PC-3 (cell line): ENCODE measurements around the gene P2RY14. TPM values are rescaled to one million over a fixed set of nuclear protein-coding genes. Genes with fewer than 3 reads are reported as not detected.

Source experiments
- ATAC-seq: fragments of 200-7000 bp; cut with Tn5 transposase; 2 replicates; pipeline ENCODE4 v1.9.1; 2020; ENCODE audit warnings: mild to moderate bottlenecking, moderate library complexity
- BruUV-seq: library from RNA; stranded (reverse); fragments of 400-500 nt; replicated peaks from 2 replicates; lab custom pipeline; 2021; lab: Mats Ljungman, UMichigan
- CTCF ChIA-PET: fragments of 300-600 bp; sonication (Branson Sonifier 250); formaldehyde crosslinking; loops from one replicate; lab custom pipeline; 2022; ENCODE audit warnings: antibody characterized with exemption; lab: Charles Lee
- POLR2A ChIA-PET: fragments of 300-600 bp; sonication (Branson Sonifier 250); formaldehyde crosslinking; loops from one replicate; lab custom pipeline; 2022; ENCODE audit warnings: antibody characterized with exemption; ENCODE audit not compliant: unreplicated experiment; lab: Charles Lee
- DNase-seq: peaks from one replicate; pipeline ENCODE4 v3.0.0-alpha.2; 2015
- H2AFZ ChIP-seq: fragments of 300-600 bp; sonication (generic); 2 replicates; pipeline ENCODE4 v1.6.0; 2016; ENCODE audit warnings: antibody characterized with exemption, low read length
- H3F3A ChIP-seq: fragments of 300-600 bp; sonication (generic); one replicate; pipeline ENCODE4 v1.6.0; 2017; ENCODE audit warnings: antibody characterized with exemption, low read length, control low read depth, mild to moderate bottlenecking; ENCODE audit not compliant: unreplicated experiment
- H3K27ac ChIP-seq: fragments of 300-600 bp; sonication (generic); 2 replicates; pipeline ENCODE4 v1.5.1; 2016; ENCODE audit warnings: mild to moderate bottlenecking, low read length
- H3K27me3 ChIP-seq: fragments of 300-600 bp; sonication (generic); 2 replicates; pipeline ENCODE4 v1.6.1; 2016; ENCODE audit warnings: low read length, mixed read lengths
- H3K36me3 ChIP-seq: fragments of 300-600 bp; sonication (generic); 2 replicates; pipeline ENCODE4 v1.6.1; 2016; ENCODE audit warnings: low read depth, mixed run types, low read length, mixed read lengths
- H3K4me1 ChIP-seq: fragments of 300-600 bp; sonication (generic); 2 replicates; pipeline ENCODE4 v1.5.1; 2016; ENCODE audit warnings: low read length; ENCODE audit not compliant: insufficient read depth
- H3K4me2 ChIP-seq: fragments of 300-600 bp; sonication (generic); 2 replicates; pipeline ENCODE4 v1.6.0; 2016; ENCODE audit warnings: low read length
- H3K4me3 ChIP-seq: fragments of 300-600 bp; sonication (generic); 2 replicates; pipeline ENCODE4 v1.5.1; 2016; ENCODE audit warnings: mild to moderate bottlenecking, low read length, mixed read lengths
- H3K79me2 ChIP-seq: fragments of 300-600 bp; sonication (generic); 2 replicates; pipeline ENCODE4 v1.6.1; 2017; ENCODE audit warnings: low read length, mixed read lengths
- H3K9ac ChIP-seq: fragments of 300-600 bp; sonication (generic); 2 replicates; pipeline ENCODE4 v1.6.0; 2016; ENCODE audit warnings: mild to moderate bottlenecking, low read length
- H3K9me2 ChIP-seq: fragments of 300-600 bp; sonication (generic); replicated peaks from 2 replicates; pipeline ENCODE4 v1.6.1; 2016; ENCODE audit warnings: mixed run types, low read length, mixed read lengths
- H3K9me3 ChIP-seq: fragments of 300-600 bp; sonication (generic); 2 replicates; pipeline ENCODE4 v1.6.1; 2016; ENCODE audit warnings: low read length, mixed read lengths
- H4K20me1 ChIP-seq: fragments of 300-600 bp; sonication (generic); 2 replicates; pipeline ENCODE4 v1.6.1; 2016; ENCODE audit warnings: low read length, mixed read lengths
- CTCF ChIP-seq: fragments of 300-600 bp; sonication (generic); conservative IDR thresholded peaks from 2 replicates; pipeline ENCODE4 v1.5.1; 2017; ENCODE audit warnings: antibody characterized with exemption, low read depth, mild to moderate bottlenecking, low read length
- EZH2 ChIP-seq: fragments of 300-600 bp; sonication (generic); IDR thresholded peaks from one replicate; pipeline ENCODE4 v1.6.1; 2017; ENCODE audit warnings: antibody characterized with exemption, mild to moderate bottlenecking, low read length; ENCODE audit not compliant: unreplicated experiment
- EZH2phosphoT487 ChIP-seq: fragments of 300-600 bp; sonication (generic); IDR thresholded peaks from 2 replicates; pipeline ENCODE4 v1.6.1; 2018; ENCODE audit warnings: mild to moderate bottlenecking, antibody characterized with exemption, low read length, borderline replicate concordance
- intact Hi-C: fragments of 100-400 bp; cut with micrococcal nuclease; formaldehyde crosslinking; loops from 2 replicates; pipeline ENCODE4 v1.9.0; 2023
- total RNA-seq: library from RNA; depleted of rRNA; stranded (reverse); fragments of >200 nt; gene quantifications from 2 replicates; pipeline ENCODE4 v1.2.3, GENCODE V29; 2014

P2RY14 gene
- total RNA-seq, 1 experiment from 2014 or later, result not detected

- BruUV-seq, result no TSS peak
- POLR2A ChIA-PET, result no interaction called here
- CTCF ChIA-PET, result no interaction called here
- H3K4me1 ChIP-seq, result 0 out of 2 replicates have a peak, but pooled peaks cover 8% of the 10 kb centered on the region
- H3K79me2 ChIP-seq, result no peaks in the 10 kb centered on the region
- intact Hi-C loops, result no loop called here
- no peak overlapping the region for H3K4me3 ChIP-seq
- H3F3A ChIP-seq, result no peaks in the 10 kb centered on the region
- no peak overlapping the region for H3K27ac ChIP-seq
- no peak for ATAC-seq
- no peaks in the 10 kb centered on the region for H3K9me2 ChIP-seq
- no peaks in the 10 kb centered on the region for H3K9me3 ChIP-seq
- H3K4me2 ChIP-seq, result no peak overlapping the region
- no peak for DNase-seq
- TF ChIP-seq EZH2phosphoT487, result no peak
- TF ChIP-seq EZH2, result no peak
- TF ChIP-seq CTCF, result no peak
- no peaks in the 10 kb centered on the region for H3K36me3 ChIP-seq
- no peaks in the 10 kb centered on the region for H3K27me3 ChIP-seq
- H3K9ac ChIP-seq, result no peak overlapping the region
- no peaks in the 10 kb centered on the region for H4K20me1 ChIP-seq
- H2AFZ ChIP-seq, result no peak overlapping the region
Observed at GRCh38 chr3:151276687-151277042, 1.7 kb downstream of the P2RY14 start.

- Histone ChIP-seq H3K4me2 (no peak overlapping the region), H3K9me3 (no peaks in the 10 kb centered on the region), H3F3A (no peaks in the 10 kb centered on the region), H3K9ac (no peak overlapping the region), H3K9me2 (no peaks in the 10 kb centered on the region), H4K20me1 (no peaks in the 10 kb centered on the region), H2AFZ (no peak overlapping the region), H3K27ac (no peak overlapping the region), H3K4me3 (no peak overlapping the region), H3K4me1 (0 out of 2 replicates have a peak, but pooled peaks cover 8% of the 10 kb centered on the region), H3K27me3 (no peaks in the 10 kb centered on the region), H3K79me2 (no peaks in the 10 kb centered on the region), H3K36me3 (no peaks in the 10 kb centered on the region)
- DNase-seq (no peak), ATAC-seq (no peak)
- CTCF ChIA-PET, result no interaction called here
- POLR2A ChIA-PET, result no interaction called here
- intact Hi-C loops, result no loop called here
- TF ChIP-seq EZH2phosphoT487, result no peak
- TF ChIP-seq CTCF, result no peak
- TF ChIP-seq EZH2, result no peak
- no TSS peak for BruUV-seq
Observed at GRCh38 chr3:151276038-151276686, 2.2 kb downstream of the P2RY14 start.

- Histone ChIP-seq H3K4me3 (no peak overlapping the region), H3K27ac (no peak overlapping the region), H2AFZ (no peak overlapping the region), H3F3A (no peaks in the 10 kb centered on the region), H3K9me2 (no peaks in the 10 kb centered on the region), H3K36me3 (no peaks in the 10 kb centered on the region), H3K9ac (no peak overlapping the region), H3K79me2 (no peaks in the 10 kb centered on the region), H3K27me3 (no peaks in the 10 kb centered on the region), H4K20me1 (no peaks in the 10 kb centered on the region), H3K4me1 (0 out of 2 replicates have a peak, but pooled peaks cover 8% of the 10 kb centered on the region), H3K9me3 (no peaks in the 10 kb centered on the region), H3K4me2 (no peak overlapping the region)
- ATAC-seq (no peak), DNase-seq (no peak)
- ChIA-PET POLR2A (no interaction called here), CTCF (no interaction called here)
- BruUV-seq, result no TSS peak
- intact Hi-C loops, result no loop called here
- TF ChIP-seq EZH2phosphoT487 (no peak), CTCF (no peak), EZH2 (no peak)
Observed at GRCh38 chr3:151275091-151275490, 3.3 kb downstream of the P2RY14 start.
